ENCODE data around the gene CEL.
"Not testable (repeated sequence)": the region's sequence is repeated elsewhere in the genome, so short reads cannot be mapped to it uniquely, and the experiment has no call there.

CEL gene

GRCh38 chr9:133048595-133048994 is 13.2 kb upstream of the CEL start:
- no peak for FAIRE-seq

DNA sequence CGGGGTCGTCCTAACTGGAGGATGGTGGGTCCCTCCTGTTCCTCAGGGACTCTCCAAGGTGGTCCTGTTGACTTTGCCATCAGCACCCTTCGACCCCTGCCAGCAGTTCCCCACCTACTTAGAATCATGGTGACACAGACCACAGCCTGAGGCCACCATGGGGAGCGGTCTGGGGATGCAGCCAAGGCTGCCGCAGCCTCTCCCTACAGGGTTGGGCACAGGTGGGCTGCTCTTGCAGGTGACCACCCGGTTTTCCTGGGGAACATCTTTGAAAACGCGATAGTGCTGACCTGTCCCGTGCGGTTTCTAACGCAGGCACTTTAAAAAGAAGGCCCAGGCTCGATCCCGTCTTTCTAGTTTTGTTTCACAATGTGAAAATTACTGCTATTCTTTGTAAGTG is 12.7 kb upstream of the CEL start:
- FAIRE-seq, result no peak

DNA sequence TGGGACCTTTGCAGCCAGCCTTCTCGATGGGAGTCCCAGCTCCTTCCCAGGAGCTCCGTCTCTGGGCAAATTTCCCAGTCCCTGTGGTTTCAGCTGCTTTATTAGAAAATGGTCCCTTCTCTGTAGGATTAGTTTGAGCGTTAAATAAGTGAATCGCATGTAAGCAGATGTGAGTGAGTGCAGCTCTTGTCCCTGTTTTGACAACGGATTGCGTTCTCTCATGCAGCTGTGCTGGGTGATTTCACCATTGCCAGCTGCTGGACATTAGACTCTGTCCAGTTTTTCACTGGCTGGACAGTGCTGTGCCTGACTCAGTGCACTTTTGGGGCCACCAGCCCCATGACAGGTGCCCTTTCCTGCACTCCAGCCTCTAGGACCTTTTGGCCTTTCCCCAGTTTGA is 11.6 kb upstream of the CEL start:
- no peak for FAIRE-seq

GRCh38 chr9:133050781-133051180 is 11.0 kb upstream of the CEL start:
- no peak for FAIRE-seq

- FAIRE-seq, result no peak
Measured at GRCh38 chr9:133051281-133051900, 10.4 kb upstream of the CEL start.

GRCh38 chr9:133051966-133052539 is 9.7 kb upstream of the CEL start:
- no peak for FAIRE-seq

- FAIRE-seq, result no peak
Measured at GRCh38 chr9:133054194-133054890, 7.4 kb upstream of the CEL start.

DNA sequence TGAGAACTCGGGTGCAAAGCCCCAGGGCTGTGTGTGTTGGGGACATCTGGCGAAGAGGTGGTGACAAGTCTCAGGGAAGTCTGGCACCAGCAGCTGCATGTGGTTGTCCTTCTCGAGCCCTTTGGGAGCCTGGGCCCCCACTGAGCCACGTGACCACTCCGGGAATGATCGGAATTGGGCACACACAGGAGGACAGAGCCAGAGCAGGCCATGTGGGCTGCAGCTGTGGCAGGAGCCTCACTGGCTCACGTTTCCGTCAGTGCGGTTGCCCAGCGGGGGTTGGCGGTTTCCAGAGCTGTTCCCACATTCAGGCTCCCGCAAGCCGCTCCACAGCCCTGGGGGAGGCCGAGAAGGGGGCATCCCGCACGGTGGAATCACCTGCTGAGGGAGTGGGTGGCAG is 6.8 kb upstream of the CEL start:
- FAIRE-seq, result no peak

DNA sequence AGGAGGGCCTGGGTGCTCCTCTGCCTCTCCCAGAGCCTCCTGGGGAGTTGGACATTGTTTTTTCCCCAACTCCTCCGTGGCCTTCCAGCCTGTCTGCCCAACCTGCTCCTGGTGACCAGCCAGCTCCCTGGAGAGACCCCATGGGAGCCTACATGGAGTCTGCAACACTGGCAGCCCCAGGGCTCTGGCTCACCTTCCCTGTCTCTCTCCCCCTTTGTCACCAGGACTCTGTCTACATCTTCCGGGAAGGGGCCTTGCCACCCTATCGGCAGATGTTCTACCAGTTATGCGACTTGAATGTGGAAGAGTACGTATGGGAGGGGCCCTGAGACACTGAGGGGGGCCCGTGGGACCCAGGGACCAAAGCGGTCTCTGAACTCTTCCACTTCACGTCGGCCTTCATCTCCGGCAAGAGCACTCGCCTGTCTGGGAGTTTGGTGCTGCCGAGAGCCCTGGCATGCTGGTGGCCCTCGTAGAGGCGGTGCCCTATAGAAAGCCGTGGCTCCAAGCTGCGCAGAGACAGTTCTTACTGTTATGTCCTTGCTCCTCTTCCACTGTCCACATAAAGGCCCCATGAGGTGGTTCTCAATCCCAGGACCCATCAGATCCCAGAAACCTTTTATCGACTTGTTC is 5.9 kb upstream of the CEL start:
- no peak for FAIRE-seq

DNA sequence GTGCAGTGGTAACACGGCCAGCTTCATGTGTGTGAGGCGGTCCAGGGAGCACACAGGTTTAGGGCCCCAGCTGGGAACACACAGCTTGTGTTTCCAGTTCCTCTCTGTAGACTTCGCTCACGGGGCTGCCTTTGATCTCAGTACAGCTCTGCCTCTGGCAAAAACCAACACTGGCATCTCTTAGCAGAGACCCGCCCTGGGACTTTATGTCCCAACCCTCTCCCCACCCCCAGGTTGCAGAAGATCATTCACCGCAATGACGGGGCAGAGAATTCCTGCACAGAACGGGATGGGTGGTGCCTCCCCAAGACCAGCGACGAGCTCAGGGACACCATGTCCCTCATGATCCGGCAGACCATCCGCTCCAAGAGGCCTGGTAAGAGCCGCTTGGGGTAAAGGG is 5.2 kb upstream of the CEL start:
- FAIRE-seq, result no peak

GRCh38 chr9:133057006-133057405 is 4.8 kb upstream of the CEL start:
- FAIRE-seq, result no peak

- FAIRE-seq, result no peak
Measured at GRCh38 chr9:133057553-133057952, 4.2 kb upstream of the CEL start.

GRCh38 chr9:133058071-133058470 is 3.7 kb upstream of the CEL start:
- FAIRE-seq, result no peak

DNA sequence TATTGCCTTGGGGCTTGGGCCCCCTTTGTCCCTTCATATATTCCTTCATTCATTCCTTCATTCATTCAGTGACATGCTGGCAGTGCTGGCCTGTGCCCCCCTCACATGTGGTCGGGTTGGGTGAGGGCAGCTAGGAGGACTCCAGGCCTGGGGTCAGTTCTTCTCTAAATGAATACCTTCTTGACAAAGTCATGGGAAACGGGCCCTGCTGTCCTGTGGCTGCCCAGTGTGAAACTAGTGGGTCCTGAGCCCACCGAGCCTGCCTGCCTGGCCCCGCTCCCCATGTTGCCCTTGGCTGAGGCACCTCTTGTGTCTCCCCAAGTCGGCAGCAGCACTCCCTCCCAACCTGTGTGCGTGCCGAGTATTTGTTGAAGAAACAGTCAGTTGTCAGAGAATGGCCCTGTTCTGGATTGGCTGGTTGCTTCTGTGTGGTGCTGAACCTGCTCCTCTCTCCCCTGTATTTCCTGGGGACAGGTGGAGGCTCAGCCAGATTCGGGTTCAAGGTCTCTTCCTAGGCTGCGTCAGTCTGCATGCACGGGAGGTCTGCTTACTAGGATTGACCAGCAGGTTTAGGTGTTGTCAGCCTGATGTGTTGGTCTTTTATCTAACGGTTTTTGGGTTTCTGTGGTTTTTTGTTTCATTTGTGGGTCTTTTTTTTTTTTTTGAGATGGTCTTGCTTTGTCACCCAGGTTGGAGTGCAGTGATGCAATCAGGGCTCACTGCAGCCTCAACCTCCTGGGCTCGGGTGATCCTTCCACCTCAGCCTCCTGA is 3.0 kb upstream of the CEL start:
- FAIRE-seq, result no peak

GRCh38 chr9:133059623-133060022 is 2.2 kb upstream of the CEL start:
- no peak for FAIRE-seq

DNA sequence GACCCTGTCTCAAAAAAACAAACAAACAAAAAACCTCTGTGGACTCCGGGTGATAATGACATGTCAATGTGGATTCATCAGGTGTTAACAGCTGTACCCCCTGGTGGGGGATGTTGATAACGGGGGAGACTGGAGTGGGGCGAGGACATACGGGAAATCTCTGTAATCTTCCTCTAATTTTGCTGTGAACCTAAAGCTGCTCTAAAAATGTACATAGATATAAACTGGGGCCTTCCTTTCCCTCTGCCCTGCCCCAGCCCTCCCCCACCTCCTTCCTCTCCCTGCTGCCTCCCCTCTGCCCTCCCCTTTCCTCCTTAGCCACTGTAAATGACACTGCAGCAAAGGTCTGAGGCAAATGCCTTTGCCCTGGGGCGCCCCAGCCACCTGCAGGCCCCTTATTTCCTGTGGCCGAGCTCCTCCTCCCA is 1.4 kb upstream of the CEL start:
- no peak for FAIRE-seq

- FAIRE-seq, result not testable (repeated sequence)
Measured at GRCh38 chr9:133061019-133061763, 590 bp upstream of the CEL start.

DNA sequence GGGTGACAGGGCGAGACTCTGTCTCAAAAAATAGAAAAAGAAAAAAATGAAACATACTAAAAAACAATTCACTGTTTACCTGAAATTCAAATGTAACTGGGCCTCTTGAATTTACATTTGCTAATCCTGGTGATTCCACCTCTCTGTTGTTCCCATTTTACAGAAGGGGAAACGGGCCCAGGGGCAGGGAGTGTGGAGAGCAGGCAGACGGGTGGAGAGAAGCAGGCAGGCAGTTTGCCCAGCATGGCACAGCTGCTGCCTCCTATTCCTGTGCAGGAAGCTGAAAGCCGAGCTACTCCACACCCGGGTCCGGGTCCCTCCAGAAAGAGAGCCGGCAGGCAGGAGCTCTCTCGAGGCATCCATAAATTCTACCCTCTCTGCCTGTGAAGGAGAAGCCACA is 788 bp downstream of the CEL start:
- FAIRE-seq, result not testable (repeated sequence)

- FAIRE-seq, result no peak
Measured at GRCh38 chr9:133063159-133063499, 1.3 kb downstream of the CEL start.

DNA sequence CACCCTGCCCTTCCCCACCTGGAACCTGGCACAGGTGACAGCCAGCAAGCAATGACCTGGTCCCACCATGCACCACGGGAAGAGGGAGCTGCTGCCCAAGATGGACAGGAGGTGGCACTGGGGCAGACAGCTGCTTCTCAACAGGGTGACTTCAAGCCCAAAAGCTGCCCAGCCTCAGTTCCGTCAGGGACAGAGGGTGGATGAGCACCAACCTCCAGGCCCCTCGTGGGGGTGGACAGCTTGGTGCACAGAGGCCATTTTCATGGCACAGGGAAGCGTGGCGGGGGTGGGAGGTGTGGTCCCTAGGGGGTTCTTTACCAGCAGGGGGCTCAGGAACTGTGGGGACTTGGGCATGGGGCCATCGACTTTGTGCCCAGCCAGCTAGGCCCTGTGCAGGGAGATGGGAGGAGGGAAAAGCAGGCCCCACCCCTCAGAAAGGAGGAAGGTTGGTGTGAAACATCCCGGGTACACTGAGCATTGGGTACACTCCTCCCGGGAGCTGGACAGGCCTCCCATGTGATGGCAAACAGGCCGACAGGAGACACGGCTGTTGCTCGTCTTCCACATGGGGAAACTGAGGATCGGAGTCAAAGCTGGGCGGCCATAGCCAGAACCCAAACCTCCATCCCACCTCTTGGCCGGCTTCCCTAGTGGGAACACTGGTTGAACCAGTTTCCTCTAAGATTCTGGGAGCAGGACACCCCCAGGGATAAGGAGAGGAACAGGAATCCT is 1.9 kb downstream of the CEL start:
- no peak for FAIRE-seq

GRCh38 chr9:133064241-133065069 is 2.7 kb downstream of the CEL start:
- no peak for FAIRE-seq
